Psoas muscle (tissue), 8 donors: ENCODE data around the gene HOXD8. TPM values are rescaled to one million over a fixed set of nuclear protein-coding genes. Genes with fewer than 3 reads are reported as not detected.
A peak's percentile ranks its signal among the peaks of the same experiment; 100 is the strongest.

Experiments
- ATAC-seq, 4 donors: fragments of 200-7000 bp; cut with Tn5 transposase; one replicate each; pipeline ENCODE4 v1.9.1; 2020; ENCODE audit warnings: moderate library complexity in 3 of 4, mild to moderate bottlenecking in 2 of 4
- DNase-seq, 2 donors: peaks; one replicate each; pipeline ENCODE4 v3.0.0-alpha.2; 2020
- H3K27ac ChIP-seq: fragments of 200-600 bp; one replicate; pipeline ENCODE4 v1.8.0; 2022
- H3K27me3 ChIP-seq, 3 donors: fragments of 200-600 bp in 1 of 3; one replicate each; pipeline versions ENCODE4 v1.6.1 to v1.8.0; 2013 to 2022; ENCODE audit warnings: low read length in 2 of 3, mild to moderate bottlenecking in 2 of 3, moderate library complexity in 1 of 3; ENCODE audit not compliant: insufficient read depth in 3 of 3
- H3K36me3 ChIP-seq, 2 donors: fragments of 200-600 bp in 1 of 2; one replicate each; pipeline versions ENCODE4 v1.6.1 to v1.8.0; 2013 to 2022; ENCODE audit warnings: low read depth in 1 of 2, mild to moderate bottlenecking in 1 of 2, moderate library complexity in 1 of 2; ENCODE audit not compliant: insufficient read depth in 1 of 2
- H3K4me1 ChIP-seq: fragments of 200-600 bp; one replicate; pipeline ENCODE4 v1.8.0; 2022
- H3K4me3 ChIP-seq: fragments of 200-600 bp; one replicate; pipeline ENCODE4 v1.8.0; 2022; ENCODE audit warnings: mild to moderate bottlenecking
- H3K9me3 ChIP-seq: fragments of 200-600 bp; one replicate; pipeline ENCODE4 v1.8.0; 2022
- WGBS, 3 donors: extraction: QIAGEN DNeasy Blood & Tissue Kit; methylation state at CpG; one replicate each; pipeline versions ENCODE4 v1.1.6 to v1.1.7; 2013; 5-methylcytosine and 5-hydroxymethylcytosine counted together
- intact Hi-C, 2 donors: fragments of 100-400 bp; cut with DNase I; formaldehyde crosslinking; loops; one replicate each; pipeline versions ENCODE4 v1.11.0 to v1.14.2; 2022
- polyA plus RNA-seq, 3 donors: library from polyadenylated mRNA; stranded (reverse); fragments of 200-250 nt; gene quantifications; one replicate each; pipeline ENCODE4 v1.2.3, GENCODE V29; 2013
- total RNA-seq, 4 donors: library from RNA; stranded (reverse); fragmentation: NEBNext Ultra II Directional in 2 of 4; extraction: Animal tissue kit (Norgen Biotek cat#: 25700) in 2 of 4; gene quantifications; one replicate each; pipeline versions ENCODE4 v1.2.1 to v1.2.4, GENCODE V29; 2021 to 2023
- TF ChIP-seq, protein P1 (sequence below): fragments of 200-600 bp; IDR thresholded peaks from one replicate; pipeline ENCODE4 v1.8.0; 2022; ENCODE audit warnings: antibody characterized with exemption
- donor health status: healthy with polysubstance abuse.
- donor health status: DM: no; HTN: no; CAD: no; lungs with moderate emphysema.
- donor health status: Bipolar disorder and iron deficiency.
- donor health status: healthy.
- donor health status: DM: yes; HTN: yes; CAD: no.
- donor health status: DM: no; HTN: no; CAD: no.
- donor health status: DM: no; HTN: no; CAD: no.
- donor health status: DM: yes; HTN: yes; CAD: no.

The HOXD8 gene
- total and polyA plus RNA-seq, 7 donors: 3.3 to 52.5 (median 12.9) TPM

DNA sequence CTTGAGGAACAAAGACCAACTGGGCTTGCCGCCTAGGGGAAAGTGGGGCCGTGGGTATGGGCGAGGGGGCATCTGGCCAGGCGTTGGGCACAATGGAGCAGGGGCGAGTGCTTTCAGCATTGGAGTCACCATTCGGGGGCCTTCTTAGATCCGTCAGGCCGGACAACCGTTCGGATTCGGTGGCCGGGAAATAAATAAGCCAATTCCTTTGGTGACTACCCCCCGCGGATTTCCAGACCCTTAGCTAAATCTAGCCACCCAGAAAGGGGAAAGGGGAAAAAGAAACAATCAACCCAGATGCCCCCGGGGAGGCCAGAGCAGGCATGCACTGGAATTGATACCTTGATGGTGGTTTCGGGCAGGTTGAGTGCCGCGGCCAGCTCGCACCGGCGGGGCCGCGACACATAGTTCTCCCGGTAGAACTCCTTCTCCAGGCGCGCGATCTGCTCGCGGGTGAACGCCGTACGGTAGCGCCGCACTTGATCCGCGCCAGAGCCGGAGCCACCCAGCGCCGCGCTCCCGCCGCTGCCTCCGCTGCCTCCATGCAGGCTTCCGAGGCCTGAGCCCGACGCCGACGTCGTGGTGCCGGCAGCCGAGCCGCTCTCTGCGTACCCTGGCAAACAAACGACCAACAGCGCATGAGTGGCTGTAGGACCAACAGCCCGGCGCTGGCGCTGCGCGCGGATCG, 47.5 kb upstream of the HOXD8 start:
- TF ChIP-seq, protein P1, sequence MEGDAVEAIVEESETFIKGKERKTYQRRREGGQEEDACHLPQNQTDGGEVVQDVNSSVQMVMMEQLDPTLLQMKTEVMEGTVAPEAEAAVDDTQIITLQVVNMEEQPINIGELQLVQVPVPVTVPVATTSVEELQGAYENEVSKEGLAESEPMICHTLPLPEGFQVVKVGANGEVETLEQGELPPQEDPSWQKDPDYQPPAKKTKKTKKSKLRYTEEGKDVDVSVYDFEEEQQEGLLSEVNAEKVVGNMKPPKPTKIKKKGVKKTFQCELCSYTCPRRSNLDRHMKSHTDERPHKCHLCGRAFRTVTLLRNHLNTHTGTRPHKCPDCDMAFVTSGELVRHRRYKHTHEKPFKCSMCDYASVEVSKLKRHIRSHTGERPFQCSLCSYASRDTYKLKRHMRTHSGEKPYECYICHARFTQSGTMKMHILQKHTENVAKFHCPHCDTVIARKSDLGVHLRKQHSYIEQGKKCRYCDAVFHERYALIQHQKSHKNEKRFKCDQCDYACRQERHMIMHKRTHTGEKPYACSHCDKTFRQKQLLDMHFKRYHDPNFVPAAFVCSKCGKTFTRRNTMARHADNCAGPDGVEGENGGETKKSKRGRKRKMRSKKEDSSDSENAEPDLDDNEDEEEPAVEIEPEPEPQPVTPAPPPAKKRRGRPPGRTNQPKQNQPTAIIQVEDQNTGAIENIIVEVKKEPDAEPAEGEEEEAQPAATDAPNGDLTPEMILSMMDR: no peak
- no peak overlapping the region for H3K27ac ChIP-seq
- intact Hi-C loops: loop anchor here in 1 of 2 donors (5.0 to 10.0 kb wide), 2 partner anchors 80 to 227 kb away; partner anchors contain the start of gene LNPK
- DNase-seq (no peak), ATAC-seq (no peak)
- peaks cover 26% of the 10 kb centered on the region for H3K4me1 ChIP-seq
- 5 to 6% (median 5%) methylated on average over 57 to 62 of the region's 62 CpGs for WGBS, 3 donors
- H3K27me3 ChIP-seq: peaks cover 7 to 98% (median 66%) of the 10 kb centered on the region in 3 donors
- no peaks in the 10 kb centered on the region for H3K36me3 ChIP-seq
- peak overlapping the region; percentile 11 for H3K4me3 ChIP-seq
- H3K9me3 ChIP-seq: no peaks in the 10 kb centered on the region

DNA sequence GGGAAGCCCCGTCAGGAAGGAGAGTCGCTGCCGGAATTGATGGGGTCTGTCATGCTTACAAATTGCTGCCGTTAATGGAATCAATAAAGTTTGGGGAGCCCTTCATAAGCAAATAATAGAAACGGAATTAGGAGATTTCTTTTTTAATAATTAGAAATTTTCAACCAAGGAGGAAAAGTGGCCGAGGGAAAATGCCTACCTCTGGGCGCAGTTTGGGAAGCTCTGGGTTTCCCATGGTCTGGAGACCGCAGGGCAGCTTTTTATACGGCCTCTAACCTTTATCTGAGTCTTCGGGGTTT, 47.0 kb upstream of the HOXD8 start:
- intact Hi-C loops: loop anchor here in 1 of 2 donors (5.0 to 10.0 kb wide), 2 partner anchors 80 to 228 kb away; partner anchors contain the start of gene LNPK
- Histone ChIP-seq H3K27ac (no peak overlapping the region), H3K4me3 (peak overlapping the region; percentile 11), H3K27me3 (peaks cover 7 to 98% (median 67%) of the 10 kb centered on the region in 3 donors), H3K4me1 (peaks cover 26% of the 10 kb centered on the region), H3K9me3 (no peaks in the 10 kb centered on the region), H3K36me3 (no peaks in the 10 kb centered on the region)
- TF ChIP-seq, protein P1: no peak
- WGBS, 3 donors: 10 to 13% (median 12%) methylated on average over 10 of the region's 10 CpGs
- DNase-seq (no peak), ATAC-seq (no peak)

DNA sequence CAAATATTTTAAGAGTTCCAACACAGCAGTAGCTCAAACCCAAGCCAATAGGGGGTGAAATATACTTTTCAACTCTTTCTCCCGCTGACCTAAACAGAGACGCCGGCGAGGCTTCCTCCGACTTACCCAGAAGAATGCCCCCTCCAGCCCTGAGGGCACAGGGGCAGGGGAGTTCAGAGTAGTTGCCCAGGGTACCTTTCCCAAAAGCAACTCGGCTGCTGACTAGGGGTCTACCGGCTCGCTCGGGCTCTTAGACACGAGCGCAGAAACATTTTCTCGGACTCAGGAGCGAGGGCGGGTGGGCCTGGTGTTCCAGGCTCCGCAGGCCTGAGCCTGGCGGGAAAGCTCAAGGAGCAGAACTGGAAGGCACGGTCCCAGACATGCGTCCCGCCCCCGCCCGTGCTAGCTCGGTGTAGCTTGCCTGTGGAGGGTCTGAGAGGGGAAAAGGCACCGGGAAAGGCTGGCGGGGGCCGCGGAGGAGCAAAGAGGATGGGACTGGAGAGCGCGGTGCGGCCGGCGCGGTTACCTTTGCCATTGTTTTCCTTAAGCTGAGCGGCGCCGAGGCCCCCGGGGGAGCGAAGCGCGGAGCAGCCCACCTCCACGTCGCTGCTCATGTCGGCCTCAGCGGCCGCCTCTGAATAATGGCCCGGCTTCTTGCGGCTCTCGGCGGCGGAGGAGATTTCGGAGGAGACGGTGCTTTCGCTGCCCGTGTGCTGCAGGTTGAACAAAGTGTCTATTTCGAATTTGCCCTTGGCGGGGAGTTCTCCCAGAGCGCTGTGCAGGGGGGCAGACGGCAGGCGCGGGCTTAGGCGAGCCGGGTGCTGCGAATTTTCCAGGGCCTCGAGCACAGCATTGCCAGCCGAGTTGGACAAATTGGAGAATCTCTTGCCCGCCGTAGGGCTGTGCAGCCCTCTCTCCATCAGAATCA, 46.4 kb upstream of the HOXD8 start:
- H3K27me3 ChIP-seq: peaks cover 7 to 98% (median 69%) of the 10 kb centered on the region in 3 donors
- no peak for ATAC-seq

DNA sequence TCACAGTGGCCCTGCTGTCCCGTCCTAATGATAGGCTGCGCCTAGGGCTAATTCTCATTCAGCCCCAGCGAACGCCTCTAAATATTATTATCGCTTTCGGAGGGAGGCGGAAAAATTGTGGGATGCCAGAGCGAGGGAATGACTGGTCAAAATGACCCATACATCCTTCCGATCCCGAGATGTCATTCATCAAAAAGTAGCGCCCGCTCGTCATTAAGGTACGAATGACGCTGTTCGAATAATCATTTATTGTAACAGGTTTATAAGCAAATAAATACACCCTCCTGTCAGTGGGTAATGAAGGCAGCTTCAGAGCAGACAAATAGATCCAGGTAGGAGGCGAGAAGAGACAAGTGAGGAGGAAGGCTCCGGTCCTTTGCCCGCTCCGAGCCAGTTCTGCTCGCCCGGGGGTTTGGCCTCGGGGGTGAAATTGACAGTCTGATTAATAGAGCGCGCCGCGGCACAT, 45.7 kb upstream of the HOXD8 start, which contains the start of gene EVX2:
EVX2 (minus strand) TSS at position 167 of the 466 bp plus-strand sequence. CDS start 186 bp downstream, outside the sequence.
- 12 to 15% (median 15%) methylated on average over 27 of the region's 27 CpGs for WGBS, 3 donors
- Histone ChIP-seq H3K27ac (no peak within 1 kb of the TSS), H3K4me1 (peaks cover 26% of the 10 kb centered on the region), H3K4me3 (peak within 1 kb of the TSS; percentile 19), H3K9me3 (no peaks in the 10 kb centered on the region), H3K27me3 (peaks cover under 1 to 98% (median 68%) of the 10 kb centered on the region in 3 donors), H3K36me3 (no peaks in the 10 kb centered on the region)
- DNase-seq: no peak
- TF ChIP-seq, protein P1: no peak
- no peak for ATAC-seq
- intact Hi-C loops: loop anchor here in 1 of 2 donors (5.0 to 10.0 kb wide), 2 partner anchors 82 to 229 kb away; partner anchors contain the start of gene LNPK

More for the DNA sequence above, 46.4 kb upstream of the HOXD8 start:
- Histone ChIP-seq H3K27ac (no peak overlapping the region), H3K4me3 (peak overlapping the region; percentile 19), H3K4me1 (peaks cover 26% of the 10 kb centered on the region), H3K36me3 (no peaks in the 10 kb centered on the region), H3K9me3 (no peaks in the 10 kb centered on the region)
- no peak for DNase-seq
- WGBS, 3 donors: 6 to 7% (median 6%) methylated on average over 64 to 66 of the region's 66 CpGs
- TF ChIP-seq, protein P1: no peak
- intact Hi-C loops: loop anchor here in 1 of 2 donors (5.0 to 10.0 kb wide), 2 partner anchors 81 to 228 kb away; partner anchors contain the start of gene LNPK
